Thoracic aorta (tissue), 2 donors: ENCODE measurements around the gene TTC39C. TPM values are rescaled to one million over a fixed set of nuclear protein-coding genes. Genes with fewer than 3 reads are reported as not detected.
"Not testable (repeated sequence)": the region's sequence is repeated elsewhere in the genome, so short reads cannot be mapped to it uniquely, and the experiment has no call there.

Source experiments
- ATAC-seq: fragments of 150-250 bp; one replicate; pipeline ENCODE4 v1.8.0; 2017; ENCODE audit warnings: low read depth; ENCODE audit not compliant: insufficient number of reproducible peaks, low FRiP score
- DNase-seq: peaks from one replicate; pipeline ENCODE4 v3.0.0-alpha.2; 2020; ENCODE audit warnings: low spot score
- H3K27ac ChIP-seq, 2 donors: fragments of 200-600 bp; sonication (generic); 1 replicate in 1 of 2; 2 replicates in 1 of 2; pipeline ENCODE4 v1.5.1; 2016; ENCODE audit warnings: mild to moderate bottlenecking in 2 of 2, moderate library complexity in 2 of 2
- H3K27me3 ChIP-seq: fragments of 200-600 bp; sonication (generic); replicated peaks from 2 replicates; pipeline ENCODE4 v1.6.0; 2016; ENCODE audit warnings: mild to moderate bottlenecking; ENCODE audit not compliant: insufficient read depth
- H3K36me3 ChIP-seq: fragments of 200-600 bp; sonication (generic); one replicate; pipeline ENCODE4 v1.5.1; 2016
- H3K4me1 ChIP-seq, 2 donors: fragments of 200-600 bp; sonication (generic); 1 replicate in 1 of 2; 2 replicates in 1 of 2; pipeline versions ENCODE4 v1.5.1 to v1.6.0; 2016; ENCODE audit warnings: low read depth in 2 of 2, mild to moderate bottlenecking in 1 of 2; ENCODE audit not compliant: control insufficient read depth in 1 of 2
- H3K4me3 ChIP-seq: fragments of 200-600 bp; sonication (generic); 2 replicates; pipeline ENCODE4 v1.5.1; 2016; ENCODE audit warnings: mild to moderate bottlenecking
- H3K9me3 ChIP-seq: fragments of 200-600 bp; sonication (generic); 2 replicates; pipeline ENCODE4 v1.5.1; 2016
- CTCF ChIP-seq: fragments of 200-600 bp; sonication (generic); IDR thresholded peaks from one replicate; pipeline ENCODE4 v1.5.1; 2019; ENCODE audit warnings: antibody characterized with exemption
- total RNA-seq, 2 donors: library from RNA; depleted of rRNA; stranded (reverse); fragments of >200 nt; gene quantifications; one replicate each; pipeline versions ENCODE4 v1.1.0 to v1.2.3, GENCODE V29; 2016

Gene TTC39C
- total RNA-seq, 2 donors from 2014 or later = 13.5 to 23.4 TPM

- Histone ChIP-seq H3K4me3 (no peak overlapping the region), H3K36me3 (no peaks in the 10 kb centered on the region), H3K27ac (no peak overlapping the region), H3K9me3 (no peaks in the 10 kb centered on the region), H3K4me1 (peaks cover 4 to 14% of the 10 kb centered on the region in 2 donors), H3K27me3 (no peaks in the 10 kb centered on the region)
- no peak for TF ChIP-seq CTCF
- ATAC-seq (no peak), DNase-seq (no peak)
Measured at GRCh38 chr18:24056506-24056905, 42.0 kb downstream of the TTC39C start.

- H3K27ac ChIP-seq = no peak overlapping the region
- no peak overlapping the region for H3K4me3 ChIP-seq
- ATAC-seq (no peak), DNase-seq (no peak)
- no peak for TF ChIP-seq CTCF
- H3K9me3 ChIP-seq = no peaks in the 10 kb centered on the region
- H3K36me3 ChIP-seq = no peaks in the 10 kb centered on the region
- no peaks in the 10 kb centered on the region for H3K27me3 ChIP-seq
- H3K4me1 ChIP-seq = peaks cover under 1 to 9% of the 10 kb centered on the region in 2 donors
Measured at GRCh38 chr18:24057804-24058203, 43.2 kb downstream of the TTC39C start.

- H3K4me1 ChIP-seq, ATAC-seq, H3K27me3 ChIP-seq, H3K9me3 ChIP-seq, H3K36me3 ChIP-seq, H3K27ac ChIP-seq, DNase-seq, H3K4me3 ChIP-seq: not testable (repeated sequence)
Measured at GRCh38 chr18:24059385-24059784, 44.8 kb downstream of the TTC39C start.

- ATAC-seq (no peak), DNase-seq (no peak)
- H3K4me3 ChIP-seq = no peak overlapping the region
- H3K9me3 ChIP-seq = no peaks in the 10 kb centered on the region
- H3K27ac ChIP-seq = no peak overlapping the region
- no peaks in the 10 kb centered on the region for H3K4me1 ChIP-seq
- H3K36me3 ChIP-seq = no peaks in the 10 kb centered on the region
- TF ChIP-seq CTCF = no peak
- H3K27me3 ChIP-seq = no peaks in the 10 kb centered on the region
Measured at GRCh38 chr18:24060644-24061043, 46.1 kb downstream of the TTC39C start.

- Histone ChIP-seq H3K27me3 (no peaks in the 10 kb centered on the region), H3K9me3 (no peaks in the 10 kb centered on the region), H3K27ac (no peak overlapping the region), H3K4me1 (no peaks in the 10 kb centered on the region), H3K4me3 (no peak overlapping the region), H3K36me3 (no peaks in the 10 kb centered on the region)
- DNase-seq (no peak), ATAC-seq (no peak)
- TF ChIP-seq CTCF = no peak
Measured at GRCh38 chr18:24063121-24063731, 48.7 kb downstream of the TTC39C start.
